IgD-negative memory B cell (primary cell): ENCODE results near the gene FANCD2OS. TPM values are rescaled to one million over a fixed set of nuclear protein-coding genes. Genes with fewer than 3 reads are reported as not detected.
"Not testable (repeated sequence)": the region's sequence is repeated elsewhere in the genome, so short reads cannot be mapped to it uniquely, and the experiment has no call there.

Source experiments
- H3K27ac Mint-ChIP-seq, 3 donors: one replicate each; pipeline ENCODE4 v1.8.0; 2020 to 2022; ENCODE audit warnings: mild to moderate bottlenecking in 3 of 3, mixed read lengths in 3 of 3, moderate library complexity in 1 of 3
- H3K27me3 Mint-ChIP-seq: one replicate; pipeline ENCODE4 v1.8.0; 2021; ENCODE audit warnings: mixed read lengths
- H3K36me3 Mint-ChIP-seq: one replicate; pipeline ENCODE4 v1.8.0; 2020; ENCODE audit warnings: mild to moderate bottlenecking, mixed read lengths
- H3K4me1 Mint-ChIP-seq, 3 donors: one replicate each; pipeline ENCODE4 v1.8.0; 2020 to 2022; ENCODE audit warnings: mixed read lengths in 3 of 3, mild to moderate bottlenecking in 1 of 3
- H3K4me3 Mint-ChIP-seq, 4 donors: one replicate each; pipeline ENCODE4 v1.8.0; 2020 to 2022; ENCODE audit warnings: mild to moderate bottlenecking in 4 of 4, mixed read lengths in 4 of 4, moderate library complexity in 3 of 4
- H3K9me3 Mint-ChIP-seq, 3 donors: one replicate each; pipeline ENCODE4 v1.8.0; 2020 to 2021; ENCODE audit warnings: mixed read lengths in 3 of 3, mild to moderate bottlenecking in 1 of 3
- polyA plus RNA-seq: library from polyadenylated mRNA; unstranded; fragments of 300-500 nt; fragmentation: Illumina TruSeq; gene quantifications from one replicate; pipeline ENCODE4 v1.2.3, GENCODE V29; 2021

FANCD2OS gene
- polyA plus RNA-seq, 1 donor from 2014 or later: not detected

- Mint-ChIP-seq H3K9me3 (no peaks in the 10 kb centered on the region), H3K27ac (peak overlapping the region in 1 of 3 donors; percentile 18), H3K36me3 (peaks cover 9% of the 10 kb centered on the region), H3K4me3 (no peak overlapping the region), H3K27me3 (no peaks in the 10 kb centered on the region), H3K4me1 (peaks cover 14 to 30% (median 20%) of the 10 kb centered on the region in 3 donors)
Observed at GRCh38 chr3:10121064-10121463, 13.0 kb upstream of the FANCD2OS start.

GRCh38 chr3:10119376-10119775, 11.3 kb upstream of the FANCD2OS start:
- H3K27me3 Mint-ChIP-seq: peaks cover 2% of the 10 kb centered on the region
- H3K4me3 Mint-ChIP-seq: peak overlapping the region in 1 of 4 donors; percentile 40

GRCh38 chr3:10116928-10117327, 8.9 kb upstream of the FANCD2OS start:
- Mint-ChIP-seq H3K27ac (peak overlapping the region in 2 of 3 donors; percentile 93 to 98), H3K27me3 (peaks cover 2% of the 10 kb centered on the region), H3K36me3 (peaks cover 1% of the 10 kb centered on the region), H3K9me3 (no peaks in the 10 kb centered on the region), H3K4me1 (peaks cover 17 to 29% (median 22%) of the 10 kb centered on the region in 3 donors), H3K4me3 (peak overlapping the region; percentile 93 to 100 (median 99))

More at GRCh38 chr3:10119376-10119775, 11.3 kb upstream of the FANCD2OS start:
- H3K27ac Mint-ChIP-seq: no peak overlapping the region
- H3K4me1 Mint-ChIP-seq: peaks cover 23 to 38% (median 27%) of the 10 kb centered on the region in 3 donors
- peaks cover 4% of the 10 kb centered on the region for H3K36me3 Mint-ChIP-seq
- H3K9me3 Mint-ChIP-seq: no peaks in the 10 kb centered on the region

- Mint-ChIP-seq H3K4me1 (peaks cover 17 to 27% (median 20%) of the 10 kb centered on the region in 3 donors), H3K27ac (peak overlapping the region; percentile 93 to 100 (median 98)), H3K4me3 (peak overlapping the region; percentile 93 to 100 (median 99)), H3K9me3 (no peaks in the 10 kb centered on the region), H3K27me3 (peaks cover 2% of the 10 kb centered on the region), H3K36me3 (peaks cover 1% of the 10 kb centered on the region)
Observed at GRCh38 chr3:10116138-10116460, 8.0 kb upstream of the FANCD2OS start.

GRCh38 chr3:10115326-10116137, 7.5 kb upstream of the FANCD2OS start, which contains the start of gene BRK1:
Gene BRK1, plus strand, starts transcription at chr3:10115675. Its CDS starts 27 bp downstream, at chr3:10115702.
- H3K4me1 Mint-ChIP-seq: peaks cover 17 to 27% (median 20%) of the 10 kb centered on the region in 3 donors
- H3K27me3 Mint-ChIP-seq: peaks cover 2% of the 10 kb centered on the region
- peak within 1 kb of the TSS; percentile 93 to 100 (median 98) for H3K27ac Mint-ChIP-seq
- peak within 1 kb of the TSS; percentile 93 to 100 (median 99) for H3K4me3 Mint-ChIP-seq
- peaks cover 1% of the 10 kb centered on the region for H3K36me3 Mint-ChIP-seq
- H3K9me3 Mint-ChIP-seq: no peaks in the 10 kb centered on the region

- Mint-ChIP-seq H3K27ac (no peak overlapping the region), H3K4me3 (no peak overlapping the region), H3K36me3 (peaks cover 4% of the 10 kb centered on the region), H3K27me3 (no peaks in the 10 kb centered on the region), H3K9me3 (no peaks in the 10 kb centered on the region), H3K4me1 (peaks cover 0 to 2% (median 0%) of the 10 kb centered on the region in 3 donors)
Observed at GRCh38 chr3:10106919-10107318, 1.1 kb downstream of the FANCD2OS start.

- Mint-ChIP-seq H3K36me3 (peaks cover 7% of the 10 kb centered on the region), H3K4me1 (peaks cover 0 to 2% (median 0%) of the 10 kb centered on the region in 3 donors), H3K4me3 (no peak overlapping the region), H3K27me3 (no peaks in the 10 kb centered on the region), H3K9me3 (no peaks in the 10 kb centered on the region), H3K27ac (no peak overlapping the region)
Observed at GRCh38 chr3:10099041-10099440, 9.0 kb downstream of the FANCD2OS start.

- Mint-ChIP-seq H3K4me1 (peaks cover 0 to 2% (median 0%) of the 10 kb centered on the region in 3 donors), H3K27me3 (no peaks in the 10 kb centered on the region), H3K36me3 (peaks cover 8% of the 10 kb centered on the region), H3K27ac (no peak overlapping the region), H3K9me3 (no peaks in the 10 kb centered on the region), H3K4me3 (no peak overlapping the region)
Observed at GRCh38 chr3:10093678-10094077, 14.4 kb downstream of the FANCD2OS start.

GRCh38 chr3:10091387-10091786, 16.7 kb downstream of the FANCD2OS start:
- not testable (repeated sequence) for H3K4me1 Mint-ChIP-seq, H3K9me3 Mint-ChIP-seq, H3K36me3 Mint-ChIP-seq, H3K27ac Mint-ChIP-seq, H3K4me3 Mint-ChIP-seq, H3K27me3 Mint-ChIP-seq

- H3K27me3 Mint-ChIP-seq, H3K4me1 Mint-ChIP-seq, H3K9me3 Mint-ChIP-seq, H3K27ac Mint-ChIP-seq, H3K36me3 Mint-ChIP-seq, H3K4me3 Mint-ChIP-seq: not testable (repeated sequence)
Observed at GRCh38 chr3:10090774-10091173, 17.3 kb downstream of the FANCD2OS start.

GRCh38 chr3:10090179-10090578, 17.9 kb downstream of the FANCD2OS start:
- Mint-ChIP-seq H3K27ac (no peak overlapping the region), H3K9me3 (no peaks in the 10 kb centered on the region), H3K27me3 (no peaks in the 10 kb centered on the region), H3K4me1 (peaks cover 0 to under 1% (median 0%) of the 10 kb centered on the region in 3 donors), H3K36me3 (peaks cover 8% of the 10 kb centered on the region), H3K4me3 (no peak overlapping the region)

GRCh38 chr3:10088256-10088655, 19.8 kb downstream of the FANCD2OS start:
- no peaks in the 10 kb centered on the region for H3K9me3 Mint-ChIP-seq
- no peaks in the 10 kb centered on the region for H3K4me1 Mint-ChIP-seq
- peaks cover 6% of the 10 kb centered on the region for H3K36me3 Mint-ChIP-seq
- H3K27me3 Mint-ChIP-seq: no peaks in the 10 kb centered on the region
- no peak overlapping the region for H3K4me3 Mint-ChIP-seq
- no peak overlapping the region for H3K27ac Mint-ChIP-seq

GRCh38 chr3:10085738-10086137, 22.3 kb downstream of the FANCD2OS start:
- Mint-ChIP-seq H3K27ac (no peak overlapping the region), H3K4me3 (no peak overlapping the region), H3K9me3 (no peaks in the 10 kb centered on the region), H3K4me1 (no peaks in the 10 kb centered on the region), H3K36me3 (peaks cover 2% of the 10 kb centered on the region), H3K27me3 (no peaks in the 10 kb centered on the region)

GRCh38 chr3:10081871-10082270, 26.2 kb downstream of the FANCD2OS start:
- H3K4me1 Mint-ChIP-seq: no peaks in the 10 kb centered on the region
- no peaks in the 10 kb centered on the region for H3K27me3 Mint-ChIP-seq
- no peak overlapping the region for H3K4me3 Mint-ChIP-seq
- H3K9me3 Mint-ChIP-seq: no peaks in the 10 kb centered on the region
- peak overlapping the region in 1 of 3 donors; percentile 83 for H3K27ac Mint-ChIP-seq
- H3K36me3 Mint-ChIP-seq: no peaks in the 10 kb centered on the region

- no peak overlapping the region for H3K27ac Mint-ChIP-seq
- H3K4me1 Mint-ChIP-seq: no peaks in the 10 kb centered on the region
- no peak overlapping the region for H3K4me3 Mint-ChIP-seq
- H3K36me3 Mint-ChIP-seq: peaks cover 6% of the 10 kb centered on the region
- no peaks in the 10 kb centered on the region for H3K9me3 Mint-ChIP-seq
- no peaks in the 10 kb centered on the region for H3K27me3 Mint-ChIP-seq
Observed at GRCh38 chr3:10074666-10075065, 33.4 kb downstream of the FANCD2OS start.

GRCh38 chr3:10070077-10070476, 38.0 kb downstream of the FANCD2OS start:
- H3K4me1 Mint-ChIP-seq, H3K36me3 Mint-ChIP-seq, H3K4me3 Mint-ChIP-seq, H3K27ac Mint-ChIP-seq, H3K9me3 Mint-ChIP-seq, H3K27me3 Mint-ChIP-seq: not testable (repeated sequence)
